ENCODE results near the gene TMEM164.

DNA sequence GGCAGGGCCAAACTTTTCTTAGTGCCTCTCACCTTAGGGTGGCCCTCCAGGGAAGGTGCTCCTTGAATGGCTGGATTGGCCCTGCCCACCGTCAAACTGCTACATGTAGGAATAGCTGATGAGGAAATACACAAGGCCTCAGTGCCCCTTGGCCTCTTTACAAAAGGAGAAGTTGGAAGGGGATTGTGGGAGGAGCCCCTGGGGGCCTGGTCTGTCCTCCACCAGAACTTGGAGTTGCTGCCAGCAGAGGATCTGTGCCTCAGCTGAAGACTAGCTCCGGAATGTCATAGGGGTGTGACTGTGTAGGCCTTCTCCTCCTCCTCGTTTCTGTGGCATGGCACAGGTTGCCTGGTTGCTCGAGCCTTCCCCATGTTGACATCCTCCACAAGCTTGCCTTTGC, 172.2 kb downstream of the TMEM164 start:
- TF ChIP-seq POLR2AphosphoS5 (IDR thresholded peaks at IDR 0.05; ENCODE audit: low read depth, low read length) (no peak), POLR2A (IDR thresholded peaks at IDR 0.05; ENCODE audit: low read depth, low read length) (no peak), TAF1 (IDR thresholded peaks at IDR 0.05; ENCODE audit: borderline replicate concordance, low read depth, low read length) (no peak)

Measured in GM12892 (cell line).